T follicular helper cell (primary cell): ENCODE measurements around the gene TMEM41B.
"Not testable (repeated sequence)": the region's sequence is repeated elsewhere in the genome, so short reads cannot be mapped to it uniquely, and the experiment has no call there.

Source experiments
- DNase-seq: peaks from one replicate; pipeline ENCODE4 v3.0.0-alpha.2; 2020; ENCODE audit warnings: low read depth

The TMEM41B gene

DNA sequence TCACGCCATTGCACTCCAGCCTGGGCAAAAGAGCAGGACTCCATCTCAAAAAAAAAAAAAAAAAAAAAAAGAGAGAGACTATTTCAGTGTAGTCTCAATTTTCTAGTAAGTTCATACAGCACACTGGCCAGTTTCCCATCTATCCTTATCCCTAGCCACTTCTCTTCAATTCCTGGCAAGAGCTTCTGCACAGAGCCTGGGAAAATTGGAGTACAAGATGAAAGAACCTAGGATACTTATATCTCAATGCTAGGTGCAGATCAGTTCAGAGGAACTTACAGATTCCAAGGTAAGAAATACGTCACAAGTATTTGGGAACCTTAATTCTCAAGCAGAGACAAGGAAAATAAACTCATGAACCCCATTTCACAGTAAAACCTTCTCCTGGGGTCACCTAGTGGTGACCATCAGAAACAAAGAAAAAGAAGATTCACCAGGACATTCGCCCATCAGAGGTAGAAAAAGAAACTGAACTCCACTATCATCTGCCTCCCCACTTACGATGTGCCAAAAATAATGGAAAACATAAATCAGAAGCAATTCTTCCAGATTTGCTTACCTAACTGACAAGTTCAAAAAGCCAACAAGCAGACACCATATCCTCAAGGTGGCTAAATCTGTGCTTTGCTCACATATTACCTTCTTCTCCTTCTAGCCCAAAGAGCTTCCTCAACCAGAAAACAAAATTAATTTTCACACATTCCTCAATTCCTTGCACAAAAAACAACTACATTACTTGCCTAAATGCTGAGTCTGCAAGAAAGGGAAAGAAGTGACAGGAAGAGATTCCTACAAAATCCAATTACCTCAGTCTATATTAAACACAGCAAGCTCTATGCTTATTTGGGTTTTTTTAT, 54.2 kb downstream of the TMEM41B start:
- no peak for DNase-seq

DNA sequence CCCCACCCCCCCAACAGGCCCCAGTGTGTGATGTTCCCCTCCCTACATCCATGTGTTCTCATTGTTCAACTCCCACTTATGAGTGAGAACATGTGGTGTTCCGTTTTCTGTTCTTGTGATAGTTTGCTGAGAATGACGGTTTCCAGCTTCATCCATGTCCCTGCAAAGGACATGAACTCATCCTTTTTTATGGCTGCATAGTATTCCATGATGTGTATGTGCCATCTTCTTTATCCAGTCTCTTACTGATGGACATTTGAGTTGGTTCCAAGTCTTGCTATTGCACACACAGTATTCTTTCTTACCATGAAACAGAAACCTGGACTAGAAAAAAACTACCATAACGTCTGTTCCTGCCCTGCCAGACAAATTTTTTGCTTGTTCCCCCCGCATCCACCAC, 56.1 kb downstream of the TMEM41B start:
- not testable (repeated sequence) for DNase-seq

DNA sequence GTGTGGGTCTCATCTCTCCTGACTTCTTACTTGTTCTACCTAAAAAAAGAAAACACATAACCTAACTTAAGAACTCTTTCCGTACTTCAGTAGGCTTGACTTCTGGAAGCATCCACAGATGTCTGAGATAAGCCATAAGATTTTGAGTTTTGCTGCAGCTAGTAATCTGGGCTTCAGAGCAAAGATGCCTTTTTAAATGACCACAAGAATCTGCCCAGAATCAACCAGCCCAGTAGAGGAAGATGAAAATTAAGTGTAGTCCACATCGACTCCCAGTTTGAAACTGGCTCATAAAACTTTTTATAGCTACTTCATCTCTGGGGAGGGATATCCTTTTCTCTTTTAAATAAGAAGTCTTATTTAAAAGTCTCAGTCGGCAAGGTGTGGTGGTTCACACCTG, 60.0 kb downstream of the TMEM41B start:
- DNase-seq = no peak

DNA sequence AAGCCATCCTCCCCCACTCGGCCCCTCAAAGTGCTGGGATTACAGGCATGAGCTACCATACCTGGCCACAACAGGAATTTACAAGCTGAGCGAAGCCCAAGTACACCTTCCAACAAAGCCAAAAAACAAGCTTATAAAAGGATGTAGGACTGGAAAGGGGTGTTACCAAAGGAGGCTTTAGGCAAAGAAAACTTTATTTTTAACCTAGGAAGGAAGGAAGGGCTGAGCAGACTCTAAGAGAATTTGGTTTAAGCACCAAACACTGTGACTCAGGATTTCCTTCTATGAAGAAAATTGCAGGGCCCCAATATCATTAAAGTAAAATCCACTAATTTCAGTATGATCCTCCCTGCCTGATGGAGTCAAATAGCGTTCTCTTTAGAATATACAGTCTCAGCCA, 61.3 kb downstream of the TMEM41B start:
- DNase-seq = no peak

DNA sequence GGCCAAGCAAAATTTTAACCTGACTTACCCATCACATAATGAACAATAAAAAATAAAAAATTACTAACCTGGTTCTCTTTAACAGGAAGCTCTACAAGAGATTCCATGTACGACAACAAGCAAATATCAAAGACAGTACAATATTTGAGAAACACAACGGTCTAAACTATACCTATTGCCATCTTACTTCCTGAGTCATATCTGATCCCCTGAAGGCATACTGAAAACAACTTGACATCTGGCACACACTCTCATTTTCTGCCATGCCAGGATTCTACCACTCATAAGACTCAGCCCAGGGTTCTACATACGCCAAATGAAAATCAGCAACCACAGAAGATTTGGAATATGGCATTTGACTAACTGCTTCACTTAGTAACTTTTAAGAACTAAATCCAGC, 63.1 kb downstream of the TMEM41B start:
- DNase-seq = no peak

DNA sequence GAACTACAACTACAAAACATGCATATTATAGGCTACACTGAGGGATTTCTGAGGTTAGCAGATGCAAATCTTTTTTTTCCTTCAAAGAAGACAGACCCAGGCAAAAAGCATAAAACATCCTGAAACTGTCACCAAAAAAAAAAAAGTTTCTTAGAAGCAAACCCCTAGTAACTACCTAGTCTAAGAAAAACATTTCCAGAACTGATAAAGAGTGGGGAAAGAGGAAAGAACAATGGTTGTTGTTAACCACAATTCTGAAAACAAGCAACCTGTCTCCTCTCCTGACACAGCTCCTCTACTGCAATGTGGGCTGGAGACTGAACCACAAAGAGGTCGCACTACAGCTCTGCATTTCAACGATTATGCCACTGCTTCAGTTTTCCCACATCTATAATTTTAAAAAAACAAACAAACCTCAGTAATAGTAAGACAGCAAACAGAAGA, 64.2 kb downstream of the TMEM41B start:
- peak; percentile 12 for DNase-seq

DNA sequence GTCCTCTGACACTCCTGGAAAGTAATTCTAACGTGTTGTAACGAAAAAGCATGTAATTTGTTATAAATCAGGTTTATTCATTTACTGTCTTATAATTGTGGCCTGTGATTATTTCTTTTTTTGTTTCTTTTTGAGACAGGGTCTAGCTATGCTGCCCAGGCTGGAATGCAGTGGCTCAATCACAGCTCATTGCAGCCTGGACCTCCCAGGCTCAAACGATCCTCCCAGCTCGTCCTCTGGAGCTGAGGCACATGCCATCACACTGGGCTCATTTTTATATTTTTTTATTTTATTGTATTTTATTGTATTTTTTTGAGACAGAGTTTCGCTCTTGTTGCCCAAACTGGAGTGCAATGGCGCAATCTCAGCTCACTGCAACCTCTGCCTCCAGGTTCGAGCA, 65.1 kb downstream of the TMEM41B start:
- no peak for DNase-seq

DNA sequence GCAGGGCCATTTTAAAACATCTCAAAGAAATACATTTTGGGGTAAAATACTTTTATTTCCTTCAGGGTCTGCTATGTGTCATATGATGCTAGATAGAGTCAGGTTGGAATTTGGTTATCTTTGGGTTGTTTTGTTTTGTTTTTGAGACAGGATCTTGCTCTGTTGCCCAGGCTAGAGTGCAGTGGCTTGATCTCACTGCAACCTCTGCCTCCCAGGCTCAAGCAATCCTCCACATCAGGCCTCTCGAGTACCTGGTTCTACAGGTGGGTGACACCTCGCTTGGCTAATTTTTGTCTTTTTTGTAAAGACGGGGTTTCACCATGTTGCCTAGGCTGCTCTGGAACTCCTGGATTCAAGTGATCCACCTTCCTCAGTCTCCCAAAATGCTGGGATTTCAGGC, 66.5 kb downstream of the TMEM41B start:
- DNase-seq = no peak

DNA sequence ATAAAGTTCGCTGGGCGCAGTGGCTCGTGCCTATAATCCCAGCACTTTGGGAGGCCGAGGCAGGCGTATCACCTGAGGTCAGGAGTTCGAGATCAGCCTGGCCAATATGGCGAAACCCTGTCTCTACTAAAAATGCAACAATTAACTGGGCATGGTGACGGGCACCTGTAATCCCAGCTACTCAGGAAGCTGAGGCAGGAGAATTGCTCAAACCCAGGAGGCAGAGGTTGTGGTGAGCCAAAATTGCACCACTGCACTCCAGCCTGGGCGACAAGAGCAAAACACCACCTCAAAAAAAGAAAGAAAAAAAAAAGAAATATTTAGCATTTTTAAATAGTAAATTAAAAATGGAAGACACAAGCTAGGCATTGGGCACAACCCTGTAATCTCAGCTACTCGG, 78.2 kb downstream of the TMEM41B start:
- DNase-seq = not testable (repeated sequence)

DNA sequence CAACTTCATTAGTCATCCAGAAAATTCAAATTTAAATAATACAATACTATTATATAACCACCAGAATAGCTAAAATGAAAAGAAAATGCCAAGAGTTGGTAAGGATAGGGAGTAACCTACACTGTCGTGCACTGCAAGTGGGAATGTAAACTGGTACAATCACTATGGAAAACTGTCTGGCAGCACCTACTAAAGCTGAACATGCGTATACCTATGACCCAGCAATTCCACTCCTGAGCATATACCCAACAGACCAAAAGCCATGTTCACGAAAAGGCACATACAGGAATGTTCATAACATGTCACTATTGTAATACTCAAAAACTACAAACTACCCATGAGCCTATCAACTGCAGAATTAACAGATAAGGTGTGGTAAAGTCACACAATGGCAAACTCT, 81.9 kb downstream of the TMEM41B start:
- DNase-seq = no peak

DNA sequence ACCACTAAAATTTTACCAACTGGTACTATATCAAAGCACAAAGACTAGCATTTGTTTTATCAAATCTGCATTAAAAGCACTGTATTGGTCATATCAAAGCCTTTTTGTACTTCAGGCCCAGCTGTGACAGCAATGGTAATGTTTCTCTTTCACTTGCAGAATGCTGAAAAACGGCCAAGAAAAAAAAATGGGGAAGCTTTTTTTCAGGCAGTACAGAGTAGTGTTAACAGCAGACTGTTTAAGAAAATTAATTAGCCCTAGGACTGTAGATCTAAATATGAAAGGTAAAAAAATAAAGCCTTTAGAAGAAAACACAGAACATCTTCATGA, 82.6 kb downstream of the TMEM41B start:
- no peak for DNase-seq
